OCI-LY3 (cell line): ENCODE results near the gene MMD2.

Source experiments
- CTCF ChIP-seq: fragments of 200-600, 300-600 bp; sonication (generic); IDR thresholded peaks from 2 replicates; pipeline ENCODE4 v1.5.1; 2014; ENCODE audit warnings: antibody characterized with exemption, low read length, low read depth
- EZH2phosphoT487 ChIP-seq: fragments of 200-600 bp; shearing (Covaris generic); IDR thresholded peaks from 2 replicates; pipeline ENCODE4 v1.6.1; 2018; ENCODE audit warnings: antibody characterized with exemption, mixed run types, low read depth

DNA sequence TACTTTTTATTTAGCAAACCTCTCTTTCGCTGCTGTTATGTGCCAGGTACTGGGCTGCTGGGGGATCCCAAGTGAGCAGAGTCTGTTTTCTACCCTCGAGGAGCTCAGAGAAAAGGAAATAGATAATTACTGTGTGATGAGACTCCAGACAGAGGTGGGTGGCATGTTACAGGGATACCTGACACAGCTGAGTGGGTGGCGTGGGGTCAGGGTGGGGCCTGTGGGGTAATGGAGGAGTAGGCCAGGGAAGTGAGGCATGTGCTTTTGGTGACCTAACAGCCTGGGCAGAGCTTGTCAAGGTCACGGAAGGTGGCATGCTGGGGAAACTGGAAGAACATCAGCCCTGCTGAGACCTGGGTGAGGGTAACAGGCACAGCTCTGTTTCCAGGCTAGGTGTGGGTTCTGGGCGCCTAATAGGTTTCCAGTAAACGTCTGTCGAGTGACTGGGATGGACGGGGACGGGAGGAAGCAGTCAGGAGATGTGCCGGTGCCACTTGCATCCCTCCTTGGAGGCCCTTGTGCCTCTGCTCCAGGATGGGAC is 36.5 kb upstream of the MMD2 start:
- TF ChIP-seq CTCF, result no peak
- no peak for TF ChIP-seq EZH2phosphoT487
